ENCODE data around the gene ETNK2.

The ETNK2 gene

GRCh38 chr1:204151552-204152309 lies at the start of gene ETNK2:
Gene ETNK2 (minus strand): TSS chr1:204152044. CDS start chr1:204151852, 192 bp downstream.
- Mint-ChIP-seq H3K9me3 (no peaks in the 10 kb centered on the region), H3K27me3 (peaks cover 30% of the 10 kb centered on the region), H3K4me3 (peak within 1 kb of the TSS; percentile 72), H3K27ac (ENCODE audit: low read depth) (peak within 1 kb of the TSS; percentile 57), H3K4me1 (peaks cover 6% of the 10 kb centered on the region), H3K36me3 (ENCODE audit: insufficient read depth) (peaks cover 2% of the 10 kb centered on the region)
- DNase-seq (ENCODE audit: low spot score in 2 of 2) (peak; percentile 26 to 29), ATAC-seq (replicated peaks; ENCODE audit: extremely low read depth, poor library complexity, severe bottlenecking) (peak; percentile 61)

GRCh38 chr1:204201348-204202040 lies 49.6 kb upstream of the ETNK2 start:
- ATAC-seq (replicated peaks; ENCODE audit: extremely low read depth, poor library complexity, severe bottlenecking) (no peak), DNase-seq (ENCODE audit: low spot score in 2 of 2) (no peak)
- Mint-ChIP-seq H3K27ac (ENCODE audit: low read depth) (no peak overlapping the region), H3K27me3 (peaks cover 57% of the 10 kb centered on the region), H3K4me3 (no peak overlapping the region), H3K9me3 (no peaks in the 10 kb centered on the region), H3K4me1 (no peaks in the 10 kb centered on the region), H3K36me3 (ENCODE audit: insufficient read depth) (no peaks in the 10 kb centered on the region)

- ATAC-seq (replicated peaks; ENCODE audit: extremely low read depth, poor library complexity, severe bottlenecking) (no peak), DNase-seq (ENCODE audit: low spot score in 2 of 2) (no peak)
- Mint-ChIP-seq H3K9me3 (no peaks in the 10 kb centered on the region), H3K4me1 (no peaks in the 10 kb centered on the region), H3K27me3 (peaks cover 38% of the 10 kb centered on the region), H3K36me3 (ENCODE audit: insufficient read depth) (no peaks in the 10 kb centered on the region), H3K27ac (ENCODE audit: low read depth) (no peak overlapping the region), H3K4me3 (no peak overlapping the region)
Measured at GRCh38 chr1:204199579-204199978, 47.7 kb upstream of the ETNK2 start.

DNA sequence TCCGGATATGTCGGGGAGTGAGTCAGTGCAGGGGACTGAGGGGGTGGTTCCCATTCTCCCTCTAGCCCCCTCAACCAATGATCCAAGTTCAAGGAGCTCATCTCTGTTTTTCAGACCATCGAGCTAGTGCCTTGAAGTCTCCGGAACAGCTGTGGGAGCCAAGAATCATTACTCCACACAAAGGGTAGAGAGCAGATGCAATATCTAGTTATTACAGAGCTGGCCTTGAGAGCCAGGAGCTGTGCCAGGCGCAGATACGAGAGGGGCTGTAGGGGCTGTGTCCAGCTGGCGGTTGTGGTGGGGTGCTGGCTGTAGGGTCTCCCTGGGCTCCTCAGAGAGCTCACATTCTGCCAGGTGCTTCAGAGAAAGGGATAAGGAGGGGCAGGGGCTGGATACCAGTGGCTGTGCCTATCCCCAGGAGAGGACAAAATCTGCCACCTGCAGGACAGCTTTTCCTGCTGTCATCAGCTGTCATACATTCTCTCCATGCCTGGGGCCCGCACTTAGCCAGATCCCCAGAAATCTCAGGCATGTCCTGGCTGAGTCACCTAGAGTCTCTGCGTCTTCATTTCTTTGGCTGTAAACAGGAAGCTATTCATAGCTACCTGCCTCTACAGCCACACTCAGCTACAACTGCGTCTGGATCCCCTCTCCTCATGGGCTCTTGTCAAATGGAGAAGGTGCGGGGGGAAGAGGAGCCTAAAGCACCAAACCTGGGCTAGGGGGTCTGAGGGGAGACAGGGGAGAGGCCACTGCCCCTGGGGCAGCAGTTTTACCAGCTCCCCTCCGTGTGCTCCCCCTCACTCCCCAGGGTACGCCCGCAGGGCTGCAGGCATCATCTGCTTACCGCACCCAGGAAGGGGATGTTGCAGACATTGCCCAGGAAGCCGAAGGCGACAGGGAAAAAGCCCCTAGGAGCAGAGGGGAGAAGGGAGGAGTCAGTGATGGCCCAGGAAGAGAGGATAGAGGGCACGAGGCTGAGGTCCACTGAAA lies 46.8 kb upstream of the ETNK2 start:
- peaks cover 29% of the 10 kb centered on the region for H3K27me3 Mint-ChIP-seq
- no peak for ATAC-seq (replicated peaks; ENCODE audit: extremely low read depth, poor library complexity, severe bottlenecking)

DNA sequence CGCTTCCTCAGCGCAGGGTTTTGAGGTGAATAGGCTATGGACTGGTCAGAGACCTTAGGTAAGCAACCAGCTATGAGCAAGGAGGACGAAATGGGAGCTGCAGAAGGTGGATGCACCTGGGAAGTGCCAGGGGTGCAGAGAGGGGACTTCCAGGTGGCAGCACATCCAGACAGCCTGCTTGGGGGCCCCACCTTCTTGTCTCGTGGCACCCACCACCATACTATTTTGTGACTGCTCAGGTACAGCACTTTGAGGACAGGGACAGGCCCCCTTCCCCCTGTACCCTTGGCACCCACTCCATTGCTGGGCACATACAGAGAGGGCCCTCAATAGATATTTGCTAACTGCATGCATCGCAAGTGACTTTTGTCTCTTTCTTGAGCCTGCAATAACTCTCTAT lies 45.2 kb upstream of the ETNK2 start:
- DNase-seq (ENCODE audit: low spot score in 2 of 2) (no peak), ATAC-seq (replicated peaks; ENCODE audit: extremely low read depth, poor library complexity, severe bottlenecking) (no peak)
- H3K4me3 Mint-ChIP-seq, result no peak overlapping the region
- no peaks in the 10 kb centered on the region for H3K4me1 Mint-ChIP-seq
- H3K27me3 Mint-ChIP-seq, result peaks cover 27% of the 10 kb centered on the region
- no peaks in the 10 kb centered on the region for H3K9me3 Mint-ChIP-seq
- H3K27ac Mint-ChIP-seq (ENCODE audit: low read depth), result no peak overlapping the region
- H3K36me3 Mint-ChIP-seq (ENCODE audit: insufficient read depth), result no peaks in the 10 kb centered on the region

More for the DNA sequence above, 46.8 kb upstream of the ETNK2 start:
- no peak overlapping the region for H3K4me3 Mint-ChIP-seq
- H3K36me3 Mint-ChIP-seq (ENCODE audit: insufficient read depth), result no peaks in the 10 kb centered on the region
- no peaks in the 10 kb centered on the region for H3K4me1 Mint-ChIP-seq
- no peak for DNase-seq (ENCODE audit: low spot score in 2 of 2)
- H3K27ac Mint-ChIP-seq (ENCODE audit: low read depth), result no peak overlapping the region
- no peaks in the 10 kb centered on the region for H3K9me3 Mint-ChIP-seq

- Mint-ChIP-seq H3K27me3 (peaks cover 19% of the 10 kb centered on the region), H3K27ac (ENCODE audit: low read depth) (no peak within 1 kb of the TSS), H3K9me3 (no peaks in the 10 kb centered on the region), H3K36me3 (ENCODE audit: insufficient read depth) (no peaks in the 10 kb centered on the region), H3K4me3 (no peak within 1 kb of the TSS), H3K4me1 (no peaks in the 10 kb centered on the region)
- ATAC-seq (replicated peaks; ENCODE audit: extremely low read depth, poor library complexity, severe bottlenecking) (no peak), DNase-seq (ENCODE audit: low spot score in 2 of 2) (no peak)
Measured at GRCh38 chr1:204196068-204196795, 44.4 kb upstream of the ETNK2 start, which contains the start of gene KISS1. Gene KISS1 (minus strand): TSS chr1:204196491. CDS start chr1:204192876, 3,615 bp downstream.

DNA sequence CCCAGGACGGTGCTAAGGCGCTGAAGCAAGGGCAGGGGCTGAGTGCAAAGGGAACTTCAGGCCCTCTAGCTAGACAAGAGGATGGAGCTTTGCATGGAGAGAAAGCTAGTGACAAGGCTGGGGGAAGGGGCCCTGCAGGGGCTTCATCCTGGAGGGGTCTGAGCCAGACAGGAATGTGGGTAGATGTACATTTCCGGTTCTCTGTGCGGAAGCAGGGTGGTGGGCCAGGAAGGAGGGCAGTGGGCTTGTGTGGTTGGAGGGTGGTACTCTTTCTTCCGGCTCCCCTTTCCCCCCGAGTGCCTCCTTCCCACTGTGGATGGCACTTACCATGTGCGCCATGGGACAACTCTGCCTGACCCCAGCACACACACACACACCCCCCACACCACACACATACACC lies 42.9 kb upstream of the ETNK2 start:
- Mint-ChIP-seq H3K4me1 (no peaks in the 10 kb centered on the region), H3K27me3 (peaks cover 14% of the 10 kb centered on the region), H3K9me3 (no peaks in the 10 kb centered on the region), H3K36me3 (ENCODE audit: insufficient read depth) (no peaks in the 10 kb centered on the region), H3K27ac (ENCODE audit: low read depth) (no peak overlapping the region), H3K4me3 (no peak overlapping the region)
- ATAC-seq (replicated peaks; ENCODE audit: extremely low read depth, poor library complexity, severe bottlenecking) (no peak), DNase-seq (ENCODE audit: low spot score in 2 of 2) (no peak)

DNA sequence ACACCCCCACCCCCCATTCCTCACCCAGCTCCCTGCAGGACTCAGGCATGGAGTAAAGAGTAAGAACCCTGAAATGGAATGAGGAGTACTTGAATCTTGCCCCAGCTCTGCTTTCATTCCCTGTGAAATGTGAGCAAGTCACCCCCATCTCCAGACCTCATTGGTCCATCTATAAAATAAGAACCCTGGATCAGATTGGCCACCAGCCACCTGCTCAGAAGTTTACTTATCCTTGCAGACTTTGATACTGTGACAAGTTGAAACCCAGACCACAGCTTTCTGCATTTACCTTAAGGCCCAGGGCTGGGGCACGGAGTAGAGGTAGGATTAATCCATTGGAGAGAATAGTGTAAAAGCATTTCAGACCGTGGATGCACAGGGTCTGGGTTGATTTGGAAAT lies 42.2 kb upstream of the ETNK2 start:
- Mint-ChIP-seq H3K27ac (ENCODE audit: low read depth) (no peak overlapping the region), H3K27me3 (peaks cover 21% of the 10 kb centered on the region), H3K4me1 (no peaks in the 10 kb centered on the region), H3K36me3 (ENCODE audit: insufficient read depth) (no peaks in the 10 kb centered on the region), H3K4me3 (no peak overlapping the region), H3K9me3 (no peaks in the 10 kb centered on the region)
- DNase-seq (ENCODE audit: low spot score in 2 of 2) (no peak), ATAC-seq (replicated peaks; ENCODE audit: extremely low read depth, poor library complexity, severe bottlenecking) (no peak)

DNA sequence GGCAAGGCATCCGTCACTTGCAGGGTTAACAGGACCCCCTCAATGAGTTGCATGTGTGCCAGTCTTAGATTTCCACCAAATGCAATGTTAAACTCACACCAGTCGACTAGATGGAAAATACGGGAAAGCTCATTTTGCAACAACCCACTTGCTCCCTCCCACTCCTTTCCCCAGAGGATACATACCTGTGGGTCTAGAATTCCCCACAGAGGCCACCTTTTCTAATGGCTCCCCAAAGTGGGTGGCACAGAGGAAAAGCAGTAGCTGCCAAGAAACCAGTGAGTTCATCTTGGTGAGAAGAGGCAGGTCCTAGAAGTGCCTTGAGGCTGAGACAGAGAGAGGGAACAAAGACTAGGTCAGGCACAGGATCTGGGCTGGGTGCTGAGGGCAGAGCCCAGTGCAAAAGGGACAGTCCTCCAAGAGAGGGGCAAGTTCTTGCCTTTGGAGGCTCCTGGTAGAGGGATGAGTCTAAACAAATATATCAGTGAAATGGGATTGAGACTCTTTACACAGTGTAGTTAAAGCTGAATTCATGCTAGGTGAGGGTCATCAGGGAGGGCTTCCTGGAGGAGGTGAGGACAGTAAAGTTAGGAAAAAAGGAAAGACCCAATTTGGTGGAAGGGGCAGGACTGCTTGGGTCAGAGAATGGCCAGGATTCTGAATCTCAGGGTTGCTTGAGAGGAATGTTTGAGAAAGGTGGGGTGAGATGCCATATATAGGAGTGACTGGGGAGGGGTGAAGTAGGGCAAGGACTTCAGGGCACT lies 40.9 kb upstream of the ETNK2 start:
- no peaks in the 10 kb centered on the region for H3K36me3 Mint-ChIP-seq (ENCODE audit: insufficient read depth)
- H3K27me3 Mint-ChIP-seq, result peaks cover 34% of the 10 kb centered on the region
- H3K4me3 Mint-ChIP-seq, result no peak overlapping the region
- H3K4me1 Mint-ChIP-seq, result no peaks in the 10 kb centered on the region
- DNase-seq (ENCODE audit: low spot score in 2 of 2) (no peak), ATAC-seq (replicated peaks; ENCODE audit: extremely low read depth, poor library complexity, severe bottlenecking) (no peak)
- no peak overlapping the region for H3K27ac Mint-ChIP-seq (ENCODE audit: low read depth)
- H3K9me3 Mint-ChIP-seq, result no peaks in the 10 kb centered on the region

DNA sequence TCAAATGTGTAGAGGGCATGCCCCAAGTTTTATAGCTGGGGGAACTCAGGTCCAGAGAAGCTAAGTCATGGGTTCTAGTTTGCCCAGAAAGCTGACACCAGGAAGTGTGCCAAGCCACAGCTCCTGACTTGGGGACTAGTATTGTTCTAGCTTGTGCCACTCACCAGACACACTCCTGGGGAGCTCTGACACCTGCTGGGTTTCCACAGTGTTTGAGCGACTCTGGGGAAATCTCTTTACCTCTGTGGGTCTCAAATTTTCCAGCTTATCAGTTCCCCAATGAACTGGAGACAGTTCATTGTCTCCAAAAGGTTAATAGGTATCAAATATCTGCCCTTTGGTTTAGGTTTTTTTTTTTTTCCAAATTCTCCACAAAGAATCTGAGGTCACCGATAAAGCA lies 40.2 kb upstream of the ETNK2 start:
- H3K9me3 Mint-ChIP-seq, result no peaks in the 10 kb centered on the region
- H3K4me1 Mint-ChIP-seq, result no peaks in the 10 kb centered on the region
- no peak for ATAC-seq (replicated peaks; ENCODE audit: extremely low read depth, poor library complexity, severe bottlenecking)
- no peak for DNase-seq (ENCODE audit: low spot score in 2 of 2)
- H3K27ac Mint-ChIP-seq (ENCODE audit: low read depth), result no peak overlapping the region
- peaks cover 41% of the 10 kb centered on the region for H3K27me3 Mint-ChIP-seq
- H3K4me3 Mint-ChIP-seq, result no peak overlapping the region
- no peaks in the 10 kb centered on the region for H3K36me3 Mint-ChIP-seq (ENCODE audit: insufficient read depth)

DNA sequence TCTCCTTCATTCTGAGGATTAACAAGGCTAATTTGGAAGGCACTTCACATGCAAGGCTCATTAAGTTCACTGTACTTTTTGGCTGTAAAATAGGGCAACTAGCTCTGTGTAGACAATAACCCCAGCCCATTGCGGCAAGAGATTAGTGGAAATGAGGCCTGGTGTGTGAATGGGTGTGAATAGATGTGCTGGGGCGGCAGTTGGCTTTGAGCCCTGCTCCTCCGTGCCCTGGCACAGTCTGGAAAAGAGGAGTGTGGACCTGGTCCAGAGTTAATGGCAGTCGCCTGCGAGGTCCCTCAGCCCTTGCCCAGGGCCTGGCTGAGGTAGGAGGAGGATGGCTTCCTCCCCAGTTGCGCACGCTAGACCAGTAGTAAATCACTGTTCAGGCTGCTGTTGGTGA lies 39.6 kb upstream of the ETNK2 start:
- peaks cover 47% of the 10 kb centered on the region for H3K27me3 Mint-ChIP-seq
- no peak overlapping the region for H3K27ac Mint-ChIP-seq (ENCODE audit: low read depth)
- no peak for DNase-seq (ENCODE audit: low spot score in 2 of 2)
- no peak for ATAC-seq (replicated peaks; ENCODE audit: extremely low read depth, poor library complexity, severe bottlenecking)
- no peaks in the 10 kb centered on the region for H3K36me3 Mint-ChIP-seq (ENCODE audit: insufficient read depth)
- no peaks in the 10 kb centered on the region for H3K4me1 Mint-ChIP-seq
- H3K4me3 Mint-ChIP-seq, result no peak overlapping the region
- no peaks in the 10 kb centered on the region for H3K9me3 Mint-ChIP-seq
